HG03521 (cell line): ENCODE data around the gene HIVEP3.

Experiments used
- ATAC-seq: cut with Tn5 transposase; IDR thresholded peaks from one replicate; pipeline ENCODE4 v1.9.1; 2021; ENCODE audit warnings: mild to moderate bottlenecking, moderate library complexity; ENCODE audit not compliant: unreplicated experiment

The HIVEP3 gene

DNA sequence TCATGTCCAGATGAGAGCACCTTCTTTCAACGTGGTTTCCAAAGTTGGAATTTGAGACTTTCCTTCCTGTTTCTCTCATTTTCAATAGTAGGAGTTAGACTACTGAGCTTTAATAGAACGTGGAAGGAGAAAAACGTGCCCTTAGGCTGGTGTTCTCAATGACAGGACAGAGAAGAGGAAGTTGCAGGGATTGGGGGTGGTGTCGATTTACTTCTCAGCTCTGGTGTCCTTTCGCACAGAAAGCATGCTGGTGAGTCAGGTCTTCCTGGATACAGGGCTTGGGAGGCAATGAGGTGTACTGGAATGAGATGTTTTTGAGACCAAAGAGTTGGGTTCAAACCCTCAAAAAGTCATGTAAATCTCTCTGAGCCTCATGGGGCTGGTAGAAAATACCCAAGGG, 67.1 kb downstream of the HIVEP3 start:
- no peak for ATAC-seq

DNA sequence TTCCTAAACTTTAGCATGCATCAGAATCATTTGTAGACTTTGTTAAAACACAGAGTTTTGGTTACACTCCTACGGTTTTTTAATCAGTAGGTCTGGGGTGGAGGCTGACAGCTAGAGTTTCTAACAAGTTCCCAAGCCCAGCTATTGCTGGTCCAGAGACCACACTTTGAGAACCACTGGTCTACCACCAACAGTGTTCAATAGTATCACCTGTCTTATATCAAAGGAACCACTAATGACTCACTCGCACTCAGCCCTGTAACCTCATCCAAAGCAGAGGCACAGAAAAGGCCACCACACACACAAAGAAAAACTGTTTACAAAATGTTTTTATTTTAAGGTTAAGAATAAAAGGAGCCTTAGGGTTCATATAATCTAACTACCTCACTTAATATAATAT, 68.7 kb downstream of the HIVEP3 start:
- no peak for ATAC-seq

DNA sequence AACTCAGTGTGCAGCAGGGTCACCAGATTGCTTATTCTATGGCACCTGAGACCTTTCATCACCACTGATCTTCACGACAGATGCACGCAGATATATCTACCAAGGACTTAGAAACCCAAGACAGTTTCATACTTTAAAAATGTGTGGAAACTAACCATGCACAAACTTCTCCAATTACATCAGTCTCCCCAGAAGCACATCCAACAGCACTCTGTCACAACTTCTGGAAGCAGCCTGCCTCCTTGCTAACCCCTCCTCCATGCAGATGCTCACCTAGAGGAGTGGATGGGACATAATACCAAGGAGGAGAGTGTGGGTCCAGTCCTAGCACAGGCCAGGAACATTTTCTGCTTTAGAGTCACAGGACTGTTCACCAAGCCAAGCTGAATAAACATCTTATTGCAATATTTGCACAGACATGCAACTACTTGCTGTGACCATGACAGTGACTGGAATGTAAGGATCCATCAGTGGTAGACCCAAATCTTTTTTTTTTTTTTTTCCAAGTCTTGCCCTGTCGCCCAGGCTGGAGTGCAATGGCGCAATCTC, 69.4 kb downstream of the HIVEP3 start:
- ATAC-seq = no peak

DNA sequence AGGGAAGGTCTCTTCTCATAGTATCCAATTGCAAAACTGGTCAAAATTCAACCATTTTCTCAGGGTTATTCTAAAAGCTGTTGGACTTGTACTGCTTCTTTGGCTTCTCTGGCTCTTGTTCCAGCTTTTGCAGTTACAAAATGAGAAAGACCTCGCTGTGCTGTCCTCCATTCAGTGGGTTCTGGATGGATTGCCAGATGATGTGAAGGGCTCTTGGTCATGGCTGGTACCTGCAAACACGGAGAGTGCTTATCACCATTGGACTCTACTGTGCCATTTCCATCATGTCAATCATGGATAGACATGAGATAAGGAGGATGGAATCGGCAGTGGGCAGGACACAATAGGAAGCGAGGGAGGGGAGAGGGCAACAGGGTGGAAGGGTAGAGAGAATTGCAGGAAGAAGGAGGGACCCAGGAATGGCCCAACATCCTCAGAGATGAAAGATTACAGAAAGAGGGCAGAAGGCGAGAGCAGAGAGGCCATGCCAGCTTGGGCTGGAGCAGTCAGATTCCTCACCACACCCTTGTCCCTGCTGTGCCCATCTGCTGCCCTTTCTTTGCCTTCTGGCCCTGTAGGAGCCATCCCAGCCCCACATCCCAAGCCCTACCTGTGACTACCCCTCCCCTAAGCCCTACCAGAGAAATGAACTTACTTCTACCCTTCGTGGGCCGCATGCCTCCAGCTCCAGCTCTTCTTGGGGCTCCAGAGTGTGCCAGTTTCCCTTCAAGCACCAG, 70.3 kb downstream of the HIVEP3 start:
- no peak for ATAC-seq

DNA sequence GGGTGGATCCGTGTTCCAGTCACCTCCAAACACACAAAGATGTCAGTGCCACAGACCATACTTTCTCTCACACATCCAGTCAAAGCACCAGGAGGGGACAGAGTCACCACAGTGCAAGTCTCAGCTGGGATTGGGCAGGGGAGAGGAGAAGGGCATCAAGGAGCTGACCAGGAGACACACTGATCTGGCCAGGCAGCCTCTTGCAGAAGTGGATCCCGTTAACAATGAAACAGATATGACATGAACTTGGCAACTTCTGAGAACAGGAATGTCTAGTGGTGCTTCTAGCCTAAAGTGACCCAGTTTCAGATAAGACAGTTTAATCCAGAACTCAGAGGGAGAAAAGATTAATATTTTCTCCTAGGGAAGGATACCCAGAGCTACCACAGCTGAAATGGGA, 71.0 kb downstream of the HIVEP3 start:
- ATAC-seq = no peak

DNA sequence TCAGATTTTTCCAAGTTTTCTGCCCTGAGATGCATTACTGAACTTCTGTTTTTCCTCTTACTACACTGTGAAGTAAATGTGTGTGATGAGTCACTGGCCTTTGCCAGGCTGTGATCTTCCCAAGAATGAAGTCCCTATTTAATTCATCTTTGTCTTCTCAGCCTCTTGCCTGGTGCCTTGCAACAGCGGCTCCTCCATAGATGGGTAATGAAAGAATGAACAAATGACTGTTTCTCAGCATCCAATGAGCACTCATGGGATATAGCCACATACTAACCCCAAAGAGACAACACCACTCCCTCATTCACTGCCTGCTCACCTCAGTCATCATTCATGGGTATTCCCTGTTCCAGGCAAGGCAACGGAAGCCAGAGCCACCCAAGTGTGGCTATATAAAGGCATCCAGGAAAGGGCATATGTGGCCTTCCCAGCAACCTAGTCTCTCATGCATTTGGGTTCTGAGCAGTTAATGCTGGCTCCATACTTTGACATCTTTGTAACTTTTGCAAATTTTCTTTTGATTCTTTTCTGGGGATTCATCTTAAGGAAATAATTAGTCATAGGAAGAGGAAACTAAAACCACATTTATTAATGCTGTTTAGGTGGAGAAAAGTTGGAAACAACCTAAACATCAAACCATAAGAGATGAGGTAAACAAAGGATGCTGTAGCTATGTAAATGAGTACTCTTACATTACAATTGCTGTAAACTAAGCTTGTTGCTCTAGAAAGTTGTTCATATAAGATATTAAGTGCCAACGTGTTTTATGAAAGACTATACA, 71.9 kb downstream of the HIVEP3 start:
- no peak for ATAC-seq

DNA sequence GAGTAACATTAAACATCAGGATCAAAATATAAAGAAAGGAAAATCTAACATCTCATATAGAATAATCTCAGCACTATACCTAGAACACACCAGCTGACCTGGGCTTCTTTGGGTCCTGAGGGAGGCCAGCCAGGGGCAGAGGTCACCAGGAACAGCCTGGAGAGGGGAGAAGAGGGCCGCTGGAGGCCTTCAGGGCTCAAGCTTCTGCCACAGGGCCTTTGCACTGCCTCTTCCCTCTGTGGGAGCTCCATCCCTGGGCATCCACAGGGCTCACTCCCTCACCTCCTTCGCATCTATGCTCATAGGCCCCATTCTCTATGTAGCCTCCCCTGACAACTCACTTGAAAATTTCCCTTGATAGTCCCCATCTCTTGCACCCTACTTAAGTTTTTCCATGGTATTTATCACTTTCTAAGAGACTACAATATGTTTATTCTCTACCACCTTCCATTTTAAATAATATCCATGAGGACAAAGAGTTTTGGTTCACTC, 73.9 kb downstream of the HIVEP3 start:
- no peak for ATAC-seq

DNA sequence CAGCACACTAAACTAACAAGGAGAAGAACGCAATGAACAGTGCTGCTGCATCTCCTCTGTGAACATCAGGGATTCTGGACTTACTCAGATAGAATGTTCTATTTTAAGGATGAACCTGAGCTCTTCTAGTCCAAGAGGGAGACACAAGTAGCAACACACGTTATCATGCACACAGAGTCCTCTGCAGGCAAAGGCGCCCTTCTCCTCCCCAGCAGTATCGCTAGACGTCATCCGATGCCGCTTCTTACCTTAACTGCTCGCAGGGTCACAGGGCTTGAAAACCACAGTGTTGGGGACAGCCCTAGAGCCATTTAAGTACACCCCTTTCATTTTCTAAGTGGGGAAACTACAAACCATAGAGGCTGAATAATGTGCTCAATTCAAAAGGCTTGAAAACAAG, 74.5 kb downstream of the HIVEP3 start:
- ATAC-seq = no peak

DNA sequence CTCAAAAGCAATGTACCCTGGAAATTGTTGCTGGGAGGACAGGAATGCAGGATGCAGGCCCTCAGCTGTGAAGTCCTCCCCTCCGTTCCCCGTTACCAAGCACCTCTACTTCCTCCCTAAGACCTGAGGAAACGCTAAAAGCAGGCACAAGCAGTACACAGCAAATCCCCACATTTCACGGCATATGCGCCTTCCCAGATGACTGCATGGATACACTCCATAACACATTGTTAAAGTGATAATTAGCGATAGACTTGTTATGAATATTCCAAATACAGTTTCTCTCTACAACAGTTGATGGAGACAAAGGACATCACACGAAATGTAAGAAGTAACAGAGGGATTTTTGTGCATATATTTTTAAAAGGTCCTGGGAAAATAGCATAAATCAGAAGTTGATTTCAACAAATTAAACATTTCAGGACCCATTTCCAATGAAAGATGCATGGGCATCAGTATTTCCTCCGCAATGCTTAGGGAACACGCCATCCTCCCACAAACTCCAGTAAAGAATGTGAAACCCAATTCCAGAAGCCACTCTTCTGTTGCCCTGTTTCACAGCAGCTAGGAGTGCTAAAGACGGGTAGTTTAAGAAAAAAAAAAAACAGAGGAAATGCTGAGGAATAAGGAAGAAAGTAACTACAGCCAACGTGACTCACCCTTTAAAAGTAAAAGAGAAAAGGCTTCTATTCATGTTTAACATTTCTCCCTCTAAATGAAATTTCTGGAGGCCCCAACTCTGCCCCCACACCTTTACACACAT, 75.5 kb downstream of the HIVEP3 start:
- no peak for ATAC-seq

DNA sequence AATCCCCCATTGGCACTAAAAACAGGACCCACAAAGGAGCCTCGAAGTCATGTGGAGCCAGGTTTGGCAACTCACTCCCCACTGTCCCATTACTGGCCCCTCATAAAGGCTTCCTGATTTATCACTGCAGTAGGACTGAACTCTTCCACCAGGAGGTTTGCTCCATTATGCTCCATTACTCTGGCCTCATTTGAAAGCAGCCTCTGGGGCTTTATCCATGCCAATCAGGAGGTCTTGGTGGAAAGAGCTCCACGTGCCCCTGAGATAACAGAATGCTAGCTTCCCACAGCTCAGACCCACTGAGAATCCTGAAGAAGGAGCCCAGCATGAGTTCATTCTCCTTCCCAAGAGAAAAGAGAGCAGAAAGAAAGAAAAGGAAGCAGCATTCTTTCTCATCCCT, 76.4 kb downstream of the HIVEP3 start:
- ATAC-seq = no peak

DNA sequence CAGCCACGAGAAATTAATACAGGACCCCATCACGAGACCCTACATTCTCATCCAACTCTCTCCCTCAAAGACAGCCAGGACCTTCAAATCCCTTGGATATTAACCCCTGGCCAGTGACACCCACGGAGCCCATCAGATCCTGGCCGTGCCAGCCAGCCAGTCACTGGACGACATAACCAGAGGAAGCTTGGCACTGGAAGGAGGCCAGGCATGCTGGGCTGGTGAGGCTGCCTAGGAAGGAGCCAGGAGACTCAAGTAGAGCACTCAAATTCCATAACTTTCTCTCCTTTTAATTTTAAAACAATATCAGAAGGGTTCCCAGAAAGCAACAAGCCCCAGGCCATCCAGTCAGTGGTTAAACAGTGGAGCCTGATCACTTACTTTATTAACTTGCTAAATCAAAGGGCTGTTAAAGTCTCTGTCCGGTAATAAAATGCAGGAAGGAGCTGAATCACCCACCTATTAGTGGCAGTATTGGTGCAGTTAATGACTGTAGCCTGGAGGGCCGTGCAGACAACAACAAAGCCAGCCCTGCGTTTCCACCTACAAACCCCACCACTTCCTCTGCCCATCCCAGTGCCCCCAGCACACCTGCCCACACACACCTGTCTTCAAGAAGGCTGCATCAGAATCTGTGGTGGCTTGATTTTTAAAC, 78.0 kb downstream of the HIVEP3 start:
- ATAC-seq = no peak

DNA sequence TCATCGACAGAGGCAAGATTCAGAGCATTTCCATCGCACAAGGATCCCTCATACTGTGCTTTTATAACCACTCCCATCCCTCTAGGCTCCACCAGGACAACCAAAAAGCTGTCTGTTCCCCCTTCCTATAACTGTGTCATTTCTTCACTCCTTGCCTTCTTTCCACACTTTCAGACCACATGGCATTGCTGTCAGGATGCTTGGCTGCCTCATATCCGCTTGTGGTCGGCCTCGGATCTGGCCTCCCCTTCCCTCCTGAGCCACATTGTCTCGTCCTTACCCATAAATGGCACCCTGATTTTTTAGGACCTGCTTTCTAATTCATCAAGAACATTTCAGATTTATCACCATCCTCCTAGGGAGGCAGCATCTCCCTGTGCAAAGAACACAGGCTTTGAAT, 80.5 kb downstream of the HIVEP3 start:
- no peak for ATAC-seq

DNA sequence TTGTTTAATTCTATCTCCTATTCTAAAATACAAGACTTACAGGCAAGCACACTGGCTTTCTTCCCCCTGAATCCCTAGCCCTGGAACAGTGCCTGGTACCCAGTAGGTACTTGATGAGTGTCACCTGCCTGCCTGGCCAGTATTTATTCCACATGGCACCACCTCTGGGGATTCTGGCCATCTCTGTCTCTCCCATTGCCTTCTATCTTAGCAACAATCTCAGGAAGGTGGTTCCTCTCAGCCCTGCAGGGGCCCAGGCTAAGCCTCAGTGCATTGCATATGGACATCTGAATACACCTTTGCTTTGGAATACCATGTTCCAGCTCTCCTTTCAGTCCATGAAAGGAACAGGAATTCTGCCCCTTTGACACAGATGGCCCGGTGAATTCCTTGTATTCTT, 81.0 kb downstream of the HIVEP3 start:
- ATAC-seq = no peak

DNA sequence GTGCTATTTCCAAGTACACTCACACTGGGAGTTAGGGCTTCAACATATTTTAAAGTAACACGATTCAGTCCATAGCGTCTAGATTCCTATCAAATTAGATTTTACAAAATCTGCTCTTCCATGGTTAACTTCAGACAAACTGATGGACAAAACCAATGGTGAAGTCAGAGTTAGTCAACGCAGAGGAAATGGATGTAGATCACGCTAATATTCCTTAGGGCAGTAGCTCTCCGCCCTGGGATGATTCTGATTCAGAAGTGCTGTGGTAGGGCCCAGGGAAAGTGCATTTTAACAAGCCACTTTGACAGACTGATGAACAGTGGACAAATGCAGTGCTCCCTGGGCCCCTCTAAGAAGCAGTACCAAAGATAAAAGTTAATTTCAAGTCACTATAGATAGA, 83.2 kb downstream of the HIVEP3 start:
- no peak for ATAC-seq

DNA sequence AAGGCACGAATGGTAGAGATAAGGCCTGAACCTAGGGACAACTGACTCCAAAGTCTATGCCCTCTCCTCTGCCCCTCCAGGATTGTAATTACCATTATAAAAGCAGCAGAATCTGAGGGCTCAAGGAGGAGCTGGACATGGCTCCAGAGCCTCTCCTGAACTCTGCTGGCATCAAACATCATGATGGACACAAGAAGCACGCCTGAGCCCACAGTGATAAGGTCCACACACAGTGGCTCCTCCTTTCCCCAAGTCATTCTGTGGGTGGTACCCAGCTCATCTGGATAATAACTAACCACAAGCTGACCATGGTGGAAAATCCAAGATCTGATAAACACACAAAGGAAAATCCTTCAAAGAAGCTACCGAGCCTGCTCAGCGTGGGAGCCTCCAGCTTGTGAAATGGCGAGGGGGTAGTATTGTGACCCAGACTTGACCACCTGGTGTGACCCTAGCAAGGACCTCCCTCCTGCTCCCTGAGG, 85.2 kb downstream of the HIVEP3 start:
- ATAC-seq = no peak

DNA sequence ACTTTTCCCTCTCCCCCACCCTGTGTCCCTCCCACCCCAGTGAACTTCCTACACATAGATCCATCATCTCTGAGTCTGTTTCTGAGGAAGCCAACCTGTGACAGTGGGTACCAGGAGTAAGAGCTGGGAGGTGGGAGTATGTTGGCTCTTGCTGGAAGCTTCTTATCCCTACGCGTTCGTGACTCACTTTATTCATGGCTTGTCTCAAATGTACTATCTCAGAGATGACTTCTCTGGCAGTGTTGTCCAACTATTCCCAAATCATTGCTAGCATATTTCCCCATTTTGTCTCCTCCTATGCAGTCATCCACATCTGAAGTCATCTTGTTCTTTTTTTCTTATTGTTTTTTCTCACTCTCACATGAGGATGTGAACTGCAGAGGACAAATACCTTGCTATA, 88.0 kb downstream of the HIVEP3 start:
- ATAC-seq = no peak

DNA sequence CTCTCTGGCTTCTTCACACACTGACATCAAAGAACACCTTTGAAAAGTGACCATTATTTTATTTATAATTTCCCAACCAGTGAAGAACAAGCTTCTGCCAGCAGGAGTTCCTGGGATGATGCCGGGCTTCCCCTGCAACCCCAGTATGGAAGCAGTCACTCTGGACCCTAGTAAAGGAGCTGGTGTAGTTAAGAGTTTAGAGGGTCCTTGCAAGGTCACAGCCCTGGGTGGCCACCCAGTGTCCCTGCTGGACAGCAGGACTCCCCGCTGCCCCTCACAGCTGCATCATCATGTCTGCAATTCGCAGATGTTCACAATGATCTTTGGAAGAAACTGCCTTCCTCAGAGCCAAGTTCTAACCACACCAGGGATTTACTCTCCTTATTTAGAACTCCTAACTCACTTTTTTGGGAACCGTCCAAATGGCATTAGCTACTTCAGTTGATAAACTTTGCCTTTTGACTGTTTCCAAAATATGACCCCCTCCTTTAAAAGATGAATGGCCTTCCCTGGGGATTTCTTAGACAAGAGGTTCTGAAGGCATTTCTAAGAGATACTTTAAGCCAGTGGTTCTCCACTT, 90.6 kb downstream of the HIVEP3 start:
- no peak for ATAC-seq

DNA sequence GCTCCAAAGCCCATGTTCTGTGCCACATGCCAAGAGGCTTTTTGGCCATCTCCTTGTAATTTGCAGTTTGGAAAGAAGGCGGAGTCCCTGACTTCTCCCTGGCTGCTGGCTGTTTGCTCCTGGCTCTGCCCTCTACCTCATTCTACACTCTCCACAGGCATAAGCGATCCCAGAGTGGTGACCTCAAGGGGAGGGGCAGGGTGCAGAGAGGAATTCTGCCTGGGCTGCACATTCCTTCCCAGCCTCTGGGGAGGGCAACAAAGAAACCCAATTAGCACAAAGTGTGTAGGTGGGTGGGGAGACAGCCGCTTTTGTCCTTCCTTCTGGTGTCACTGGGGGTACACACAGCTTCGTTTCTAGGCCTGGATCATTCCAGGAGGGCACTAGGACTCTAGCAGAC, 95.3 kb downstream of the HIVEP3 start:
- no peak for ATAC-seq

DNA sequence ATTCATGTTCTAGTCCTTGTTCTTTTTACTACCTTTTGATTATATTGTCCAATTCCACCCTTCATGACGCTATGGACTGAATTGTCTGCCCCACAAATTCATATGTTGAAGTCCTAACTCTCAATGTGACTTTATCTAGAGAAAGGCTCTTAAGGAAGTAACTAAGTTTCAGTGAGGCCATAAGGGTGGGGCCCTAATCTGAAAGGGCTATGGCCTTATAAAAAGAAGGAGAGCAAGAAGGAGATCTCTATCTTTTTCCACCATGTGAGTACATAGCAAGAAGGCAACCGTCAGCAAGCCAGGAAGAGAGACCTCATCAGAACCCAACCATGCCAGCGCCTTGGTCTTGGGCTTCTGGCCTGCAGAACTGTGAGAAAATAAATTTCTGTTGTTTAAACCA, 95.9 kb downstream of the HIVEP3 start:
- ATAC-seq = no peak

DNA sequence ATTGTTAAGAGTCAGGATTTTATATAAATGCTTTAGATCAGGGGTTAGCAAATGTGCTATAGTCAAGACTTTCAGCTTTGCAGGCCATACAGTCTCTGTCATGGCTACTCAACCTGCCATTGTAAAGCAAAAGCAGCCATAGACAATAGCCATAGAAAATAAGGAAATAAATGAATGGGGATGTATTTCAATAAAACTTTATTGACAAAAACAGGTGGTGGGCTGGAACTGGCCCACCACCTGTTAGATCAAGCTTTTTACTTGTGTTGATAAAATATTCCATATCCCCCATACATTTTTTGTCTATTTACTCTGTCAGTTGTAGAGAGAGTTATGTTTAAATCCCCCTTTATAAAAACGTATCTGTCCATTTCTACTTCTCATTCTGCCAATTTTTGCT, 98.9 kb downstream of the HIVEP3 start:
- ATAC-seq = no peak
